ENCODE results near the gene ADAMTS20. TPM values are rescaled to one million over a fixed set of nuclear protein-coding genes. Genes with fewer than 3 reads are reported as not detected.

ADAMTS20 gene
- total and polyA plus RNA-seq, 8 donors: 0.08 to 0.24 (median 0.16) TPM; not detected in 2

- no peak for ATAC-seq
- intact Hi-C loops (cut with DNase I): no loop called here
- H3K36me3 ChIP-seq: no peaks in the 10 kb centered on the region
- H3K27ac ChIP-seq: no peak overlapping the region
- no peaks in the 10 kb centered on the region for H3K4me1 ChIP-seq
- H3K27me3 ChIP-seq: no peaks in the 10 kb centered on the region
- H3K4me3 ChIP-seq: no peak overlapping the region
- H3K9me3 ChIP-seq: no peaks in the 10 kb centered on the region
- no peak for DNase-seq
- no peak for TF ChIP-seq CTCF (IDR thresholded peaks at IDR 0.05)
These were observed 239.0 kb downstream of the ADAMTS20 start for GRCh38 chr12:43312991-43313505.

GRCh38 chr12:43310596-43310995, 241.4 kb downstream of the ADAMTS20 start:
- TF ChIP-seq CTCF (IDR thresholded peaks at IDR 0.05): no peak
- intact Hi-C loops (cut with DNase I): no loop called here
- Histone ChIP-seq H3K27ac (no peak overlapping the region), H3K27me3 (no peaks in the 10 kb centered on the region), H3K4me1 (no peaks in the 10 kb centered on the region), H3K4me3 (no peak overlapping the region), H3K9me3 (no peaks in the 10 kb centered on the region), H3K36me3 (no peaks in the 10 kb centered on the region)
- no peak for ATAC-seq
- DNase-seq: no peak

GRCh38 chr12:43309959-43310358, 242.0 kb downstream of the ADAMTS20 start:
- DNase-seq (no peak), ATAC-seq (no peak)
- no peaks in the 10 kb centered on the region for H3K36me3 ChIP-seq
- no peaks in the 10 kb centered on the region for H3K27me3 ChIP-seq
- H3K4me1 ChIP-seq: no peaks in the 10 kb centered on the region
- no peak overlapping the region for H3K27ac ChIP-seq
- no peak overlapping the region for H3K4me3 ChIP-seq
- no peaks in the 10 kb centered on the region for H3K9me3 ChIP-seq
- intact Hi-C loops (cut with DNase I): no loop called here
- no peak for TF ChIP-seq CTCF (IDR thresholded peaks at IDR 0.05)

GRCh38 chr12:43308776-43309175, 243.2 kb downstream of the ADAMTS20 start:
- intact Hi-C loops (cut with DNase I): no loop called here

GRCh38 chr12:43307126-43307525, 244.9 kb downstream of the ADAMTS20 start:
- H3K36me3 ChIP-seq: no peaks in the 10 kb centered on the region
- no peaks in the 10 kb centered on the region for H3K9me3 ChIP-seq
- H3K27me3 ChIP-seq: no peaks in the 10 kb centered on the region
- intact Hi-C loops (cut with DNase I): no loop called here
- no peak for TF ChIP-seq CTCF (IDR thresholded peaks at IDR 0.05)
- ATAC-seq (no peak), DNase-seq (no peak)
- no peak overlapping the region for H3K4me3 ChIP-seq
- H3K27ac ChIP-seq: no peak overlapping the region
- H3K4me1 ChIP-seq: no peaks in the 10 kb centered on the region

More at GRCh38 chr12:43308776-43309175, 243.2 kb downstream of the ADAMTS20 start:
- no peaks in the 10 kb centered on the region for H3K36me3 ChIP-seq
- H3K4me3 ChIP-seq: no peak overlapping the region
- H3K4me1 ChIP-seq: no peaks in the 10 kb centered on the region
- no peak for ATAC-seq
- DNase-seq: no peak
- H3K9me3 ChIP-seq: no peaks in the 10 kb centered on the region
- H3K27me3 ChIP-seq: no peaks in the 10 kb centered on the region
- no peak for TF ChIP-seq CTCF (IDR thresholded peaks at IDR 0.05)
- H3K27ac ChIP-seq: no peak overlapping the region

Data from left lung (tissue), 10 donors.